OCI-LY1 (cell line): ENCODE results near the gene EFEMP1.

Experiments used
- H2AFZ ChIP-seq: fragments of 200-600 bp; sonication (generic), shearing (Covaris generic); 2 replicates; pipeline ENCODE4 v1.6.0; 2014; ENCODE audit warnings: antibody characterized with exemption, mild to moderate bottlenecking, low read length
- H3F3A ChIP-seq: fragments of 200-600 bp; sonication (generic), shearing (Covaris generic); 2 replicates; pipeline ENCODE4 v1.6.0; 2014; ENCODE audit warnings: mild to moderate bottlenecking, antibody characterized with exemption, low read length, moderate library complexity; ENCODE audit not compliant: insufficient read depth
- H3K27ac ChIP-seq: fragments of 200-600 bp; sonication (generic); 2 replicates; pipeline ENCODE4 v1.5.1; 2014; ENCODE audit warnings: low read length, mixed run types, mild to moderate bottlenecking, low read depth; ENCODE audit not compliant: poor library complexity, severe bottlenecking
- H3K27me3 ChIP-seq: fragments of 200-600 bp; sonication (generic); 2 replicates; pipeline ENCODE4 v1.6.0; 2014; ENCODE audit warnings: antibody characterized with exemption, mild to moderate bottlenecking, low read length, moderate library complexity; ENCODE audit not compliant: insufficient read depth
- H3K36me3 ChIP-seq: fragments of 200-600 bp; sonication (generic); 2 replicates; pipeline ENCODE4 v1.6.1; 2014; ENCODE audit warnings: mild to moderate bottlenecking, antibody characterized with exemption, low read length, moderate library complexity, mixed read lengths; ENCODE audit not compliant: insufficient read depth
- H3K4me1 ChIP-seq: fragments of 200-600 bp; sonication (generic); 2 replicates; pipeline ENCODE4 v1.5.1; 2014; ENCODE audit warnings: mild to moderate bottlenecking, low read length, moderate library complexity; ENCODE audit not compliant: insufficient read depth, severe bottlenecking
- H3K4me2 ChIP-seq: fragments of 200-600 bp; sonication (generic), shearing (Covaris generic); 2 replicates; pipeline ENCODE4 v1.6.1; 2014; ENCODE audit warnings: low read length
- H3K4me3 ChIP-seq: fragments of 200-600 bp; sonication (generic); 2 replicates; pipeline ENCODE4 v1.5.1; 2014; ENCODE audit warnings: low read length, low read depth, mild to moderate bottlenecking, mixed read lengths; ENCODE audit not compliant: poor library complexity, severe bottlenecking
- H3K79me2 ChIP-seq: fragments of 200-600 bp; shearing (Covaris generic); 2 replicates; pipeline ENCODE4 v1.6.1; 2016; ENCODE audit warnings: mixed run types, low read length, mixed read lengths; ENCODE audit not compliant: insufficient read depth
- H3K9ac ChIP-seq: fragments of 200-600 bp; sonication (generic), shearing (Covaris generic); 2 replicates; pipeline ENCODE4 v1.6.1; 2014; ENCODE audit warnings: mild to moderate bottlenecking, low read length, mixed read lengths
- H3K9me2 ChIP-seq: fragments of 200-600 bp; sonication (generic), shearing (Covaris generic); 2 replicates; pipeline ENCODE4 v1.6.1; 2014; ENCODE audit warnings: low read depth, mild to moderate bottlenecking, low read length, mixed read lengths
- H3K9me3 ChIP-seq: fragments of 200-600 bp; shearing (Covaris generic); 2 replicates; pipeline ENCODE4 v1.6.1; 2014; ENCODE audit warnings: low read length, mixed read lengths
- H4K20me1 ChIP-seq: fragments of 200-600 bp; sonication (generic), shearing (Covaris generic); 2 replicates; pipeline ENCODE4 v1.6.0; 2016; ENCODE audit warnings: mild to moderate bottlenecking, low read length; ENCODE audit not compliant: insufficient read depth
- EZH2 ChIP-seq: fragments of 200-600 bp; sonication (generic), shearing (Covaris generic); IDR thresholded peaks from 2 replicates; pipeline ENCODE4 v1.8.0; 2017; ENCODE audit warnings: borderline replicate concordance, mixed run types, mild to moderate bottlenecking, antibody characterized with exemption, low read length, moderate library complexity, mixed read lengths
- TF ChIP-seq, protein P1 (sequence below): fragments of 200-600 bp; sonication (generic), shearing (Covaris generic); IDR thresholded peaks from 2 replicates; pipeline ENCODE4 v1.5.1; 2017; ENCODE audit warnings: mild to moderate bottlenecking, antibody characterized with exemption, low read length, moderate library complexity, mixed read lengths

EFEMP1 gene

GRCh38 chr2:55894720-55895119 lies 28.9 kb downstream of the EFEMP1 start:
- Histone ChIP-seq H2AFZ (no peak overlapping the region), H3K36me3 (no peaks in the 10 kb centered on the region), H3K9me2 (no peaks in the 10 kb centered on the region), H3K9me3 (no peaks in the 10 kb centered on the region), H3K4me3 (no peak overlapping the region), H4K20me1 (no peaks in the 10 kb centered on the region), H3K4me2 (no peak overlapping the region), H3K79me2 (no peaks in the 10 kb centered on the region), H3K27ac (no peak overlapping the region), H3K4me1 (no peaks in the 10 kb centered on the region), H3K27me3 (no peaks in the 10 kb centered on the region), H3K9ac (no peak overlapping the region), H3F3A (no peaks in the 10 kb centered on the region)
- TF ChIP-seq, protein P1, sequence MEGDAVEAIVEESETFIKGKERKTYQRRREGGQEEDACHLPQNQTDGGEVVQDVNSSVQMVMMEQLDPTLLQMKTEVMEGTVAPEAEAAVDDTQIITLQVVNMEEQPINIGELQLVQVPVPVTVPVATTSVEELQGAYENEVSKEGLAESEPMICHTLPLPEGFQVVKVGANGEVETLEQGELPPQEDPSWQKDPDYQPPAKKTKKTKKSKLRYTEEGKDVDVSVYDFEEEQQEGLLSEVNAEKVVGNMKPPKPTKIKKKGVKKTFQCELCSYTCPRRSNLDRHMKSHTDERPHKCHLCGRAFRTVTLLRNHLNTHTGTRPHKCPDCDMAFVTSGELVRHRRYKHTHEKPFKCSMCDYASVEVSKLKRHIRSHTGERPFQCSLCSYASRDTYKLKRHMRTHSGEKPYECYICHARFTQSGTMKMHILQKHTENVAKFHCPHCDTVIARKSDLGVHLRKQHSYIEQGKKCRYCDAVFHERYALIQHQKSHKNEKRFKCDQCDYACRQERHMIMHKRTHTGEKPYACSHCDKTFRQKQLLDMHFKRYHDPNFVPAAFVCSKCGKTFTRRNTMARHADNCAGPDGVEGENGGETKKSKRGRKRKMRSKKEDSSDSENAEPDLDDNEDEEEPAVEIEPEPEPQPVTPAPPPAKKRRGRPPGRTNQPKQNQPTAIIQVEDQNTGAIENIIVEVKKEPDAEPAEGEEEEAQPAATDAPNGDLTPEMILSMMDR: no peak
- TF ChIP-seq EZH2: no peak

GRCh38 chr2:55891671-55892094 lies 31.9 kb downstream of the EFEMP1 start:
- Histone ChIP-seq H3K27ac (no peak overlapping the region), H3K9me2 (no peaks in the 10 kb centered on the region), H3F3A (no peaks in the 10 kb centered on the region), H3K9me3 (no peaks in the 10 kb centered on the region), H4K20me1 (no peaks in the 10 kb centered on the region), H3K36me3 (no peaks in the 10 kb centered on the region), H3K4me2 (no peak overlapping the region), H3K9ac (no peak overlapping the region), H2AFZ (no peak overlapping the region), H3K79me2 (no peaks in the 10 kb centered on the region), H3K4me1 (no peaks in the 10 kb centered on the region), H3K4me3 (no peak overlapping the region), H3K27me3 (no peaks in the 10 kb centered on the region)
- TF ChIP-seq, protein P1: no peak
- TF ChIP-seq EZH2: no peak

DNA sequence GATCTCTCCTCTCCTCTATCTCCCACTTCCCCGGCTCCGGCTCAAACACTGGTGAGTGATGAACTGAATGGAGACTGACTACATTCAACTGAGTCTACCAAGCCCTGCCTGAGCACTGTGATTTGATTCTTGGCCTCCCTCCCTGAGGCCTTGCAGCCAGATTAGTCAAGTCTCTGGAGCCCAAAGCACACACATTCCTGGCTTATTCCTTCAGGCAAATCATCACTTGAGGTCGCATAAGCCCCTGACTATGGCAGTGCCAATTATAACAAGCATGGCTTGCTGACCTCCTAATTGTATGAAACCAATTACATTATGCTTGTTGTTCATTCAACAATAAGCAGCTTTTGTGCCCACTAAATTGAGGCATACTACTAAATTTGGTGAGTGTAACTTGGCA lies 34.6 kb downstream of the EFEMP1 start:
- Histone ChIP-seq H3K27me3 (no peaks in the 10 kb centered on the region), H3K4me2 (no peak overlapping the region), H2AFZ (no peak overlapping the region), H3K4me1 (no peaks in the 10 kb centered on the region), H3F3A (no peaks in the 10 kb centered on the region), H3K9me2 (no peaks in the 10 kb centered on the region), H3K27ac (no peak overlapping the region), H3K36me3 (no peaks in the 10 kb centered on the region), H3K9me3 (no peaks in the 10 kb centered on the region), H4K20me1 (no peaks in the 10 kb centered on the region), H3K79me2 (no peaks in the 10 kb centered on the region), H3K9ac (no peak overlapping the region), H3K4me3 (no peak overlapping the region)
- TF ChIP-seq EZH2: no peak
- TF ChIP-seq, protein P1: no peak
